Activated gamma-delta T cell (primary cell): ENCODE measurements around the gene UBR4.
"Not testable (repeated sequence)": the region's sequence is repeated elsewhere in the genome, so short reads cannot be mapped to it uniquely, and the experiment has no call there.

Experiments
- DNase-seq: peaks from one replicate; lab custom pipeline; 2025; lab: John Stamatoyannopoulos, UW
- total RNA-seq, 2 donors: gene quantifications; one replicate each; lab custom pipeline; 2026; lab: John Stamatoyannopoulos, UW

Gene UBR4
- 412 to 423 reads per million in 2 donors for total RNA-seq

DNA sequence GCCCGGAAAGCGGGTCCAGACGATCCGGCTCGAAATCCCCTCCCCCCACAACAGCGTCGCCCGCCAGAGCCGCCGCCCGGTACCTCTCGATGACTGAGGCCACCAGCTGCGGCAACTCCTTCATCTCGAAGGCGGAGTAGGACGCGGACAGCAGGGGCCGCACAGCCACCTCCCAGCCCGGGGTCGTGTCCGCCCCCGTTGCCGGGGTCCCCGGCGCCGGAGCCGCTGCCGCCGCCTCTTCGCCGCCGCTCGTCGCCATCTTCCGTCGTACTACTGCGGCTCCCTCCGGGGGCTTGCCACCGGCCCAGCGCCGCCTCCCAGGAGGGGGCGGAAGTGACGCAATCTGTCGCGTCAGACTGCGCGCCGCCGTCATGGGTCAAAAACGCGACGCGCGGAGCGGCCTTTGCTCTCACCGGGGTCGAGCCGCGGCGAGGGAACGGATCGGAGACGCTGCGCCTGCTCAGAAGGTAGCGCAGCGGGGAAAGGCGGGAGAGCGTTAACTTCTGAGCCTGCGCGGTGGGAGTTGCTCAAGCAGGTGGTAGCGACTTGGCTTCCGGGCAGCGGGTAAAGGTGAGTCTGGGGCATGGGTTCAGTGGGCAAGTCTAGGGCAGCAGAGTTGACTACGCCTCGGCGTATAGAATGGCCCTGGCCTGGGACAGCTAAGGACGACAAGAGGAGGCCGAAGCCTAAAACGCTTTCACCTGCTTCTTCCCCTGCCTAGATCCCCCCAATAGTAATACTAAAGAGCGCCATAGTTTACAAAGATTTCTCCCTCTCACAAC lies at the start of gene UBR4:
UBR4 (minus strand) TSS at position 277 of the 782 bp plus-strand sequence; CDS start at position 259, 18 bp downstream.
- DNase-seq, result peak; percentile 96

DNA sequence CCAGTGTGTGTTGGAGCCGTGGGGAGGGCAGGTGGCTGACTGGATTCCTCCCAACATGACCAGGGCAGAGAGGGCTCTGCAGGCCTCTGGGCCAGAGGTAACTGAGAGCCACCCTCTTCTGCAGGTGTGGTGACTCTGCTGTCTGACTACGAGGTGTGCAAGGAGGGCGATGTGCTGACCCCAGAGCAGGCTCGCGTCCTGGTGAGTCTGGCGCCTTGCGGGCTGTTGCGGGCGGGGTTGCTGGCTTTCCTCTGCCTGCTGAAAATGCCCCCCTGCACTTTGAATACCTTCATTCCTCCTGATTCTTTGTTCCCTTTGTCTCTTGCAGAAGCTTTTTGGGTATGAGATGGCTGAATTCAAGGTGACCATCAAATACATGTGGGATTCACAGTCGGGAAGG lies 48.3 kb upstream of the UBR4 start:
- DNase-seq, result no peak

DNA sequence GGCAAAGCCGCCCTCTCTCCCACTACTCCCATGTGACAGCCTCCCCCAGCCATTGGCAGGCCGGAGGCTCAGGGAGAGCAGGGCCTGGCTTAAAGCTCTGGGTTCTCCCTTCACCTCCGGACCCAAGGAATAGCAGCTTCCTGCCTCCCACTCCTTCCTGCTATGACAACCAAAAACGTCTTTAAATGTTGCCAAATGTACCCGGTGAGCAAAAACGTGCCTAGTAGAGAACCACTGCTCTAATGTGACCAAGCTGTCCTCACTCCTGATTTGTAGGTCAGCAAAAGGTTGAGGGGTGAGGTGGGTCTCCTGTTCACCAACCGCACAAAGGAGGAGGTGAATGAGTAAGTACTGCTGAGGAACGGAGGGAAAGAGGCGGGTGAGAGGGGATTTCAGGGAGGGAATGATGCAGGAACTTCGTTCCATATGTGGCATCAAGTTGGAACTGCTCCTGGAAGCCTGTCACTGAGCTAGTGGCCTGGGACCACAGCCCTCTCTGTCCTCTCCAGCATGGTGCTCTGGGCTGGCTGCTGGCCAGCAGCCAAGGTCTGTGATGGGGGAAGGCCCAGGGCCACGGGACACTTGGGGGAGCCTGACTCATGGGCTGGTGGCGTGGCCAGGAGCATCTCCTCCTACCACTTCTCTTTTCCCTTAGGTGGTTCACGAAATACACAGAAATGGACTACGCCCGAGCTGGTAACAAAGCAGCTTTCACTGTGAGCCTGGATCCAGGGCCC lies 47.3 kb upstream of the UBR4 start:
- no peak for DNase-seq

DNA sequence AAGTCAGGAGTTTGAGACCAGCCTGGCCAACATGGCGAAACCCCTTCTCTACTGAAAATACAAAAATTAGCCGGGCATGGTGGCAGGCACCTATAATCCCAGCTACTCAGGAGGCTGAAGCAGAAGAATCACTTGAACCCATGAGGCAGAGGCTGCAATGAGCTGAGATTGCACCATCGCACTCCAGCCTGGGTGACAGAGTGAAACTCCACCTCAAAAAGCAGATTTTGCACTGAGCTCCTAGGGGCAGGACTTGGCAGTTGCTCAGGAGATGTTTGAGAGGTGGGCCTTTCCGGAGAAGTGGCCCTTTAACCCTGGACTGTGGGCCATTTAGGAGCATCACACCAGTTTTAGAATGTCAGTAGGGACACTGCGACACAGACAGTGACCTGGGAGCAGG lies 46.2 kb upstream of the UBR4 start:
- DNase-seq, result not testable (repeated sequence)

DNA sequence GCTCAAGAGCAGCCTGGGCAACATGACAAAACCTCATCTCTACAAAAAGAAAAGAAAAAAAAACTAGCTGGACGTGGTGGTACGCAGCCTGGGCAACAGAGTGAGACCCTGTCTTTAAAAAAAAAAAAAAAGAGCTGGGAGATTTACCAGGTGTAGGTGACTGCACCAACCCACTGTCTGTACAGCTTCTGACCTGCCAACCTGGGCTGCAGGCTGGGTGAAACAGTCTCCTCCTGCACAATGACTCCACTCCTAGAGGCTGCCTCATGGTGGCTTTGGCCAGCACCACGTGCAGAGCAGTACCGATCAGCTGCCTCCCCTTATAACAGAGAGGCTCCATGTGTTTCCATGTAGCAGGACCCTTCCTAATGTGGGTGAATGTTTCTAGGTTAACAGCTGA lies 45.2 kb upstream of the UBR4 start:
- no peak for DNase-seq

DNA sequence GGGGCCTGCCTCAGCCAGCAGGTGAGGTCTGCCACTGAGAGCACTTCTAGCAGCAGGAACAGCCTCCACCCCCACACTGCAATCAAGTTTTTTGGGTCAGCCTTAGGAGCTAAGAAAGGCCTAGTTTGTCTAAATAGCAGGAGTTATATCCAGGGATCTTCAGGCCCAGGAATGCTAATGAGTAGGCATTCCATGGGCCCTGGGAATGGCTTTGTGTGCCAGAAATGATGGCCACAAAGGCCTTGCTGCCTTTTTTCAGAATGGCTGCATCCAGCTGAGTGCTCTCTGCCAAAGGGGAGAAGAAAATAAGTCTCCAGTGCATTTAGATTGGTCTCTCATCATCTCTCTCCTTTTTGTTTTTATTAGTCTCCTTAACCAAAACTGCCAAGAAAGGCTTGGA lies 44.4 kb upstream of the UBR4 start:
- no peak for DNase-seq

DNA sequence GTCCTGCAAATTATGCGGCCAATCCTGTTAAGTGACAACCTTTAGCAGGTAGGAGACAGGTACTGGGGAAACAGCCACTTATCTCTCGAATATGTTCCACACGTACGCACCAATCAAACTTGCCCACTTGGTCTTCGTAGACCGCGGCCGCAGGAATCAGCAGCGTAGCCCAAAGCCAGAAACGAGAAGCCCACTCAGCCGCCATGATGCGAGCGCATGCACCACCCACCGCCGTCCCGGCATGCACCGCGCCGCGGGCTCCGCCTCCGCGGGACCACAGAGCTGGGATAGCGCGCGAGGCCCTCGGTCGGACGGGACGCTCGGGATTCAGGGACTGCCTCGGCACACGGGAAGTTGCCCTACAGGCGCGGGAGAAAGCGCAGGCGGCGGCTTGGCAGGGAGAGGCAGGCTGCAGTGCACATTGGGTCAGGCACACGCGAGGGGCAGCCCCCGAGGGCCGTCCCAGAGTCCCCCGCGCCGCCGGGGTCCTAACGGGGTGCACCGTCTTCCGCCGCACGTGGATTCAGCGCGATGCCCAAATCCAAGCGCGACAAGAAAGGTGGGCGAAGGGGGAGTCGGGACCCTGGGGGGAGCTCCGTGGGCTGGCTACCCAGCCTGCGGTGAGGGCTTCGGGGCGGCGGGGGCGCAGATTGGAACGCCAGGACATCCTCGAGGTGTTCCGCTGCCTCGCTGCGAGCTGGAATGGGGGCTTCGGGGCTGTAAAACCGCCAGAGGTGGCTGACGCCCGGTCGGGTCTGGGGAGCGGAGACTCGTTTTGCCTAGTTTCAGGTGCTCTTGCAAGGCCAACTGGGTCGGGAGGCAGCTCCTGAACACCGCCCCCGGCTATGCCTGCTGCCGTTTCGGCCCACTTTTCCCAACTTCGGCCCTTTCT lies 41.5 kb upstream of the UBR4 start, which contains the start of the genes EMC1 and MRTO4:
EMC1 (minus strand) TSS at position 220 of the 892 bp plus-strand sequence; CDS start at position 205, 15 bp downstream.
MRTO4 (plus strand) TSS at position 501 of the 892 bp plus-strand sequence; CDS start at position 532, 31 bp downstream.
- peak; percentile 86 for DNase-seq

DNA sequence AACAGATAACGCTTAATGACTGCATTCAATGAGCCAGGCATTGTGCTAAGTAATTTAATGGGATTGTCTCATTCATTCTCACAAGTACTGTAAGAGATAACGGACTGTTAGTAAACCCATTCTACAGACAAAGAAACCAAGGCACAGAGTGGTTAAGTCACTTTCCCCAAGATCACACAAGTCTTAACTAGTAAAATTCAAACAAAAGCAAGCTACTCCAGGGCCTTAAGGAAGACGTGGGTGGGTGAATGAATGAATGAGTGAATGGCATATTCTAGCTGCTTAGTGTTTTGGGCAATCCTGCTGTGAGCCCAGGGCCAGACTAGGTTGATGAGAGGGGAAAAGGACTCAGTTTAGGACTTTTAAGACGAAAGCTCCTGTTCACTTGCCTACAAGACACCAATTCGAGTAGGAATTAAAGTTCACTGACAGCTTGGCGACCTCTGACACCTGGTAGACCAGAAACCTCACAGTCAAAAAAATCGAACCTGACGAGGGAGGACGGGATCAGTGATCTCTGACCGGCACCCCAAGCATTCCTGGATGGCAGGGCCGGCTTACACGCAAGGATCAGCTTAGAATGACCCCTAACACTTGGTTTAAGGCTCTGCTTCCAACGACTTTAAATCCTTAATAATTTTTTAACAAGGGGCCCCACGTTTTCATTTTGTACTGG lies 40.7 kb upstream of the UBR4 start:
- no peak for DNase-seq

DNA sequence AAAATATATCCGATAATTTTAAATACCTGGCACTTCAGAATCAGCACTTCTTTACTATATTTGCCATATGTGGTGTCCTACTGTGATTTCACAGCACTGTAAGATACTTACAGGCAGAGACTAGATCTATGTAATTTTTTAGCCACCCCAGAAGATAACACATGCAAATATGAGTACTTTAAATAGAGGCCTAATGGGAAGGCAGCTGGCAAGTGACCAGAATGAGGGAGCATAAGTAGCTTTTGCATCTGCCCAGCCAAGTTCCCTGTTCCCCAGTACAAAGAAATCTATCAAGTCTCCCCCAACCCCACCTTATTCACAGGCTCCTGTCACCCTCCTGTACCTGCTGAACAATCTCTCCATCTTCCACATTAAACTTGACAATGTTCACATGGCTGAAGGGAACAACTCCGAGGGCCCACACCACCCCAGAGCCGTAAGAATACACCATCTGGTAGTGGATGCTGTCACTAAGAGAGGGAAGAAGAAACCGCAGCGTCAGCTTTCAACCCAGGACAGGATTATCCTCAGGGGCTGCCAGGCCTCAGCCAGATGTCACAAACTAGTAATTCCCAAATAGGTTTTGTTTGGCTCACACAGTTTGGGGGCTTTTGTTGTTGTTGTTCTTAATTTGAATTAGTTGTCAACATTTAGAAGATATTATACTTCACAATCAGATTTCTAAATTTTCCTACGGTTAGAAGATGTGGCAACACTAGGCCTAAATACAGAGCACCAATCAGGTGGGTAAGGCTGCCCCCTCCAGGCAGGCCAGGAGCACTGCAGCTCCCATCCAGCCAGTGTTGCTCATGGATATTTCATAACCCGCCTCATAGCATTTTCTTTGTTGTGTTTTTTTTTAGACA lies 30.8 kb upstream of the UBR4 start:
- no peak for DNase-seq

DNA sequence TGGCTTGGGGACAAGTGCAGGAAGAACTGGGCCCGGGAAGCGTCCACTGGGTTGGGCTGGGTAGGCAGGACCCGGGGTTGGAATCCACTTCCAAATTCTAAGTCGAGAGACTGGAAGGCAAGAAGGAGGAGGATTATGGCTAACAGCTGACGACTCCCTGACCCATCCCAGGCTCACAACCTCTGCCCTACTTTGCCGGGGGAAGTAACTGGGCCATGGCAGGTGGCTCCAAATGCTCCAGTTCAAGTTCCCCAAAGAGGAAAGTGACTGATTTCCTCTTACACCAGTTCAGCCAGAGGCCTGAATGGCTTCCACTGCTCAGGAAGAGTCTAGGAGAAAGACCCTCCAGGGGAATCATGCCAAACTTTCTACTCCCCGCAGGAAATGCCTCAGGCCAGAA lies 29.8 kb upstream of the UBR4 start:
- DNase-seq, result no peak

DNA sequence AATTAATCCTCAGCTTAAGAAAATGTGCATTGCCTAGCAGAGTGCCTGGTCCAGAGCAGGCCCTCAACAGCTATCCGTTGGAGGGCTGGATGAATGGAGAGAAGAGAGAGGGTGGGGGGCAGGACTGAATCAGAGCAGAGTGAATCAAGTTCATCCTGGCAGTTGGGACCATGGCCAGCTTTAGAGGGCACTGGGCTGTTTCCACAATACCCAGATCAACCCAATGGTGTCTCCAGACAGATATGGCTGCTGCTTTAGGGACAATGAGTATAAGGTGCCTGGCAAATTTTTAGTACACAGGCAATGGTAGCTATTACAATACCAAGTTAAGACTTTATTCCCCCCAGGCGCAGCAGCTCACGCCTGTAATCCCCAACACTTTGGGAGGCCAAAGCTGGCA lies 24.2 kb upstream of the UBR4 start:
- no peak for DNase-seq

DNA sequence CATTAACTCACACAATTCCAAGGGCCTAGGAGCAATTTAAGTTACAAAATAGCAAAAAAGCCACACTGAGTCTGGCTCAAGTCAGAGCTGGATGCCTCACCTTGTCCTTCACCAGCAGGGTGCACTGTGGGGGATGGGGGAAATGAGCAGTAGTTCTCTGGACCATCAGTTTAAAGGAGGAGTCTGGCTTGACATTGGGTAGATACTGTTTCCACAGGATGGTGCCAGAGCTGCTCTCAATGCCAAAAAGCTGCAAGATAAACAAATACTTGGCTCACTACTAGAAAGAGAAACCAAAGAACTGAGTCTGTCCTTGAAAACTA lies 22.4 kb upstream of the UBR4 start:
- DNase-seq, result no peak

DNA sequence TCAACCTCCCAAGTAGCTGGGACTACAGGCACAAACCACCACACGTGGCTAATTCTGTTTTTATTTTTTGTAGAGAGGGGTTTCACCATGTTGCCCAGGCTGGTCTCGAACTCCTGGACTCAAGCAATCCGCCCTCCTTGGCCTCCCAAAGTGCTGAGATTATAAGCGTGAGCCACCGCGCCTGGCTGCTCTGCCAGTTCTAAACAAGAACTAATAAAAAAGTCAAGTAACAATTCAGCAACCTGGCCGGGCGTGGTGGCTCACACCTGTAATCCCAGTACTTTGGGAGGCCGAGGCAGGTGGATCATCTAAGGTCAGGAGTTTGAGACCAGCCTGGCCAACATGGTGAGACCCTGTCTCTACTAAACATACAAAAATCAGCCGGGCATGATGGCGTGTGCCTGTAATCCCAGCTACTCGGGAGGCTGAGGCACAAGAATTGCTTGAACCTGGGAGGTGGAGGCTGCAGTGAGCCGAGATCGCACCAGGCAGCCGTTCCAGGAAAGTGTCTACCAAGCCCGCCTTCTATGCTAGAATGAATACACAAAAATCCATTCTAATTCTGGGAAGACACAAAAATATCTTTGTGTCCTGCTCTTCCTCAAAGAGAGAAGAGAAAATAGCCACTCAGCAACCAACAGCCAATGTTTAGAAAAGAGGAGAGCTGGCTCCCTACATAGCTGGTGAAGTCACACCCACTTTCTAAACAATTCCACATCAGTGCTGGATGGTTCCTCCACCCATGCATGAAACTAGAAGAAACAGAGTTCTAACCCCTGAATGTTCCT lies 21.9 kb upstream of the UBR4 start:
- DNase-seq, result not testable (repeated sequence)

DNA sequence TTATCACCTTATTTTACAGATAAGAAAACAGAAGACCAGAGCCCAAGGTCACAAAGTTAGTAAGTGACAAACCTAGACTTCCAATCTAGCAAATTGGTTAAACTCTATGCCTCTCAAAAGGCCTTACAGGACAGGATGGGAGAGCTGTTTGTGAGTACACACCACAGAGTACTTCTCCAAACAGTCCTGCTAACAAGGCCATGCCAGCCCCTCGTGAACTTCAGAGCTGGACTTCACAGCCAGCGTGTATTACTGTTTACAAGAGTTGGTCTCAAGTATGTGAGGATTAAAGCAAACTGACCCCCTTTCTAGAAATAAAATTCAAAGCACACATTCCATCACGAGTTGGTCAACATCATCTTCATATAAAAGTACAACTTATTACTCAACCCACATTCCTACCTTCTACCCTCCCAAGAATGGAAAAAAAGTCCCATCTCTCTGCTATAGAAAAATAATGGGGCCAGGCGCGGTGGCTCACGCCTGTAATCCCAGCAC lies 19.8 kb upstream of the UBR4 start:
- no peak for DNase-seq

DNA sequence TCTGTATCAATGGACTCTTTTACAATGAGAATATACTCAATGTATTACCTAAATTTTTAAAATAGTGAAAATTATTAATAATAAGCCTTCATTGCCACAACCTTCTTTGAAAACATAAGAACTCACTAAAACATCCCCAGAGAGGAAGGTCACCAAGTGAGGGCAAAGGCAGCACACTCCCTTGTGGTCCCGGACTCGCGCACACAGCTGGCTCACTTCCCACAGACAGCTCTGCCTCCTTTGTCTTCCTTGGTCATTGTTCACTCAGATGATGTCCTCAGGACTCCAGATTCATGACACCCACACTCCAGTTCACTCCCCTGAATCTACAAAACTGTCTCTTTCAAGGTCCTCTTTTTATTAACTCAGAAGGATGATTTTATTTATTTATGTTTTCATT lies 19.2 kb upstream of the UBR4 start:
- no peak for DNase-seq

DNA sequence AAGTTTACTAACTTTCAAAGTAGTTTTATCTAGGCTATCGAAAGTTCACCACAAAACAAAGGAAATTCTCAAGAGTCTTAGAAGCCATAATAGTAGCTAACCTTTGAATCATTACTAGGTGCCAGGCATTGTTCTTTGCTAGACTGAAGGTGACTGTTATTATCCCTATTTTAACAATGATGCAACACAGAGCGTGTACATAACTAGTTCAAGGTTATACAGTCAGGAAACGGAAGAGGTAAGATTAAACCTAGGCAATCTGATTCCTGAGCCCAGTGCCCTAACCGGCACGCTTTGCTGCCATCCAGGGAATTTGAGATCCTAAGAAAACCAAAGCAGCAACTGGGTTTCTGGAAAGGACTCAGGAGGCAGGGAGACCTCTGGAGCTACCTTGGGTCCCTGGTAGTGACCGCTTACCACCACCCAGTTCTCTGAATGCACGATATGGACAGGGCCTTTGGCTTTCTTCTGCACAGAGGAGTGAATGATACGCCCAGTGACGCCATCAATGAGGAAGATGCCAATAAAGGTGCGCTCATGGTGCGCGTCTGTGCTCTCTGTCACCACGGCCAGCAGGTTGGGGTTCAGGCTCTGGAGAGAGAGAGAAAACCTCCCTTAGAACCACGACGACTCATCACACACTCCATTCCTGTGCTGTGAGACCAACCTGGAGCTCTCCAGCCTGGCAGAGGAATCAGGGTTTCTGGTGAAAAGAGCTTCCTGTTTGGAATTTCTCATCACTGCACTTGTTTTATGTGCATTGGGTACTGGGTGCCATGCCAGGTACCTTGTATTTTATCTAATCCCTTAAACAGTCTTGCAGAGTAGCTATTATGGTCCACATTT lies 13.1 kb upstream of the UBR4 start:
- no peak for DNase-seq

DNA sequence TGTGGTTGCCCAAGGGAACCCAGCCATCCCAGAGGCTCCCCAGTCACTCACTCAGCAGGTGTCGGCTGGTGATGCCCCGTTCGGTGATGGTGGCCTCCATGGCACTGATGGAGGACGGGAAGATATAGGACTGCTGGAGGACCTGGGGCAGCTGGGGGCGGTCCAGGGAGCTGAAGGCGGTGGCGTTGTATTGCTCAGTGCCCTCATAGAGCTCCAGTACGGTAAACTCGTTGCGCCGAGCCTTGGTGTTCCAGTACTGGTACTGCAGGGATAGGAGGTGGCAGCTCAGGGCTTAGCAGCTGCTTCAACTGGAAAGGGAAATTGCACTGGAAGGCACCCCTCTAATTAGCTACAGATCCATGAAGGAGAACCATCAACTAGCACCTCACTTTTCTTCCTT lies 12.5 kb upstream of the UBR4 start:
- no peak for DNase-seq

DNA sequence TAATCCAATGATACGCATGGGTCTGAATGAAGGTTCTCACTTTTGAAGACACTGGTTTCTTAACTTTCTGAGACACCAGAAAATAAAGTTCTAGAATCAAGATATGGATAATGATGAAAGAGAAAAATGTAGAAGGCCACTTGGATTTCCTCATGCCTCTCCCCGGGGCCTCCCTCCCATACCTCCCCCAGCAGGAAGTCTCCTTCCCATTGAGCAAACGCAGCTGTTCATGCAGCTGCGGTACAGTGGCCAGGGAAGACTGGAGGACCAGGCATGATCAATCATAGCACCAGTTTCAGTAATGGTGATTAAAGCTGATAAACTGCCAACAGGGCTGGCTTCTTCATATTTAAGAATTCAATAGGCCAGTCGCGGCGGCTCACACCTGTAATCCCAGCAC lies 10.9 kb upstream of the UBR4 start:
- no peak for DNase-seq
